K562 (cell line): ENCODE data around the gene PLAC9. TPM values are rescaled to one million over a fixed set of nuclear protein-coding genes. Genes with fewer than 3 reads are reported as not detected.

Experiments
- ARHGAP35 ChIP-seq: fragments of 450-650 bp; IDR thresholded peaks from 2 replicates; pipeline ENCODE4 v1.6.1; 2018; ENCODE audit not compliant: partially characterized antibody
- C11orf30 ChIP-seq: fragments of 450-650 bp; IDR thresholded peaks from 2 replicates; pipeline ENCODE4 v1.6.1; 2016; ENCODE audit warnings: low read depth, mild to moderate bottlenecking
- CBFA2T3 ChIP-seq: fragments of 450-650 bp; IDR thresholded peaks from 2 replicates; pipeline ENCODE4 v1.6.1; 2017
- CTBP1 ChIP-seq: fragments of 450-650 bp; IDR thresholded peaks from 2 replicates; pipeline ENCODE4 v1.6.1; 2016; ENCODE audit warnings: borderline replicate concordance
- FOXJ2 ChIP-seq: fragments of 200-800 bp; sonication (Bioruptor generic); IDR thresholded peaks from 2 replicates; pipeline ENCODE4 v1.6.1; 2016; ENCODE audit warnings: missing genetic modification characterization, missing compliant biosample characterization
- FOXO4 ChIP-seq: fragments of 450-650 bp; formaldehyde crosslinking; IDR thresholded peaks from 2 replicates; pipeline ENCODE4 v1.4.0; 2020; ENCODE audit warnings: mild to moderate bottlenecking, moderate library complexity
- GATAD2A ChIP-seq: fragments of 450-650 bp; IDR thresholded peaks from 2 replicates; pipeline ENCODE4 v1.6.1; 2017
- HNRNPL ChIP-seq: fragments of 200-400 bp; formaldehyde crosslinking; IDR thresholded peaks from 2 replicates; pipeline ENCODE4 v1.6.1; 2017; ENCODE audit warnings: low read depth, mild to moderate bottlenecking, low read length
- HSF4 ChIP-seq: fragments of 250-450 bp; sonication (Bioruptor Pico); IDR thresholded peaks from 2 replicates; pipeline ENCODE4 v2.1.2; 2022; ENCODE audit warnings: mild to moderate bottlenecking, moderate library complexity, borderline replicate concordance
- ILK ChIP-seq: fragments of 450-650 bp; IDR thresholded peaks from 2 replicates; pipeline ENCODE4 v1.6.1; 2016; ENCODE audit warnings: missing genetic modification characterization, low read depth, mild to moderate bottlenecking, missing compliant biosample characterization, moderate library complexity, borderline replicate concordance
- KLF1 ChIP-seq: fragments of 450-650 bp; IDR thresholded peaks from 2 replicates; pipeline ENCODE4 v1.6.1; 2016; ENCODE audit warnings: missing genetic modification characterization, missing compliant biosample characterization
- MYBL2 ChIP-seq, 2 experiments: fragments of 450-650 bp in 1 of 2; sonication (generic) in 1 of 2; formaldehyde crosslinking in 1 of 2; IDR thresholded peaks; 2 replicates each; pipeline versions ENCODE4 v1.6.1 to v1.8.1; 2017 to 2022; ENCODE audit warnings: borderline replicate concordance in 1 of 2, inconsistent platforms in 1 of 2, low read depth in 1 of 2, mild to moderate bottlenecking in 1 of 2, missing genetic modification reagents in 1 of 2, moderate library complexity in 1 of 2
- PTBP1 ChIP-seq: fragments of 200-400 bp; formaldehyde crosslinking; IDR thresholded peaks from 2 replicates; pipeline ENCODE4 v1.6.1; 2017; ENCODE audit warnings: low read depth, low read length
- SIN3A ChIP-seq, 2 experiments: fragments of 150-350 bp in 1 of 2; IDR thresholded peaks; 2 replicates each; pipeline ENCODE4 v1.6.1; 2011 to 2016; ENCODE audit warnings: borderline replicate concordance in 2 of 2, low read depth in 2 of 2, low read length in 2 of 2, mild to moderate bottlenecking in 2 of 2, moderate library complexity in 2 of 2; ENCODE audit not compliant: control insufficient read depth in 1 of 2
- SRF ChIP-seq, 2 experiments: fragments of 250-450, 450-650 bp in 1 of 2; sonication (Bioruptor Pico) in 1 of 2; sonication (generic) in 1 of 2; formaldehyde crosslinking; IDR thresholded peaks; 2 replicates each; pipeline versions ENCODE4 v1.5.0 to v1.5.1; 2020 to 2022; ENCODE audit warnings: mild to moderate bottlenecking in 1 of 2, missing genetic modification reagents in 1 of 2
- TCF3 ChIP-seq: sonication (generic); formaldehyde crosslinking; IDR thresholded peaks from 2 replicates; pipeline ENCODE4 v1.4.0; 2020; ENCODE audit warnings: mild to moderate bottlenecking, missing genetic modification reagents
- TEAD4 ChIP-seq, 2 experiments: sonication (generic) in 1 of 2; formaldehyde crosslinking in 1 of 2; IDR thresholded peaks; 2 replicates each; pipeline versions ENCODE4 v1.6.1 to v1.8.0; 2012 to 2022; ENCODE audit warnings: borderline replicate concordance in 1 of 2, inconsistent platforms in 1 of 2, low read length in 1 of 2, mild to moderate bottlenecking in 1 of 2, missing genetic modification reagents in 1 of 2
- TOE1 ChIP-seq, 2 experiments: fragments of 450-650 bp in 1 of 2; sonication (generic) in 1 of 2; formaldehyde crosslinking in 1 of 2; IDR thresholded peaks; 2 replicates each; pipeline versions ENCODE4 v1.7.1 to v1.8.0; 2016 to 2022; ENCODE audit warnings: borderline replicate concordance in 2 of 2, mild to moderate bottlenecking in 2 of 2, antibody characterized with exemption in 1 of 2, inconsistent platforms in 1 of 2, low read depth in 1 of 2, missing genetic modification reagents in 1 of 2, moderate library complexity in 1 of 2
- ZBTB2 ChIP-seq: fragments of 450-650 bp; IDR thresholded peaks from 2 replicates; pipeline ENCODE4 v1.6.1; 2016; ENCODE audit warnings: antibody characterized with exemption
- ZEB2 ChIP-seq: fragments of 450-650 bp; IDR thresholded peaks from 2 replicates; pipeline ENCODE4 v1.6.1; 2016
- ZNF41 ChIP-seq: fragments of 250-450 bp; sonication (Bioruptor Pico); conservative IDR thresholded peaks from 2 replicates; pipeline ENCODE4 v1.4.0; 2020; ENCODE audit warnings: mild to moderate bottlenecking
- ZNF766 ChIP-seq: fragments of 200-800 bp; sonication (Bioruptor generic); conservative IDR thresholded peaks from 2 replicates; pipeline ENCODE4 v1.6.1; 2016; ENCODE audit warnings: missing genetic modification characterization, missing compliant biosample characterization
- polyA plus RNA-seq, 8 experiments: library from polyadenylated mRNA; depleted of rRNA in 4 of 8; stranded (reverse) in 5 of 8; unstranded in 3 of 8; fragments of >200 nt; fragmentation: Nextera tagmentation in 2 of 8; fragmentation: Illumina TruSeq in 1 of 8; extraction: Ambion mirVana in 2 of 8; extraction: Trizol in 1 of 8; gene quantifications; 2 replicates each; pipeline versions ENCODE4 v1.2.1 to v1.2.3, GENCODE V29; 2011 to 2014; ENCODE audit warnings: inconsistent platforms in 1 of 8, missing spikeins in 1 of 8
- total RNA-seq, 7 experiments: library from RNA; depleted of rRNA in 6 of 7; stranded (reverse); fragments of >200 nt in 6 of 7; fragmentation: Illumina TruSeq in 2 of 7; extraction: Trizol in 2 of 7; gene quantifications; 2 replicates each; pipeline versions ENCODE4 v1.2.1 to v1.2.3, GENCODE V29; 2011 to 2021; ENCODE audit warnings: low replicate concordance in 1 of 7

PLAC9 gene
- total and polyA plus RNA-seq, 9 of the 15 experiments (the other 6 are each of a cell fraction or from before 2014, with no cell fraction given) = not detected

- TF ChIP-seq FOXO4 (CRISPR knock-in tag) (no peak), ZNF766 (CRISPR knock-in tag) (0 out of 2 replicates have a peak, but pooled peaks have one; percentile 35), CBFA2T3 (peak; percentile 49), ZEB2 (peak; percentile 47; the same call in 1 of the 2 replicates), TOE1 (IDR thresholded peaks at IDR 0.05; ENCODE audit: borderline replicate concordance) (peak; percentile 80; the same call in 1 of the 2 replicates), TOE1 (CRISPR knock-in tag; IDR thresholded peaks at IDR 0.05; ENCODE audit: borderline replicate concordance, low read depth) (no peak), ZBTB2 (peak; percentile 44; the same call in 1 of the 2 replicates), ZNF41 (CRISPR knock-in tag) (peak; percentile 92), KLF1 (peak; percentile 63; the same call in 1 of the 2 replicates), ILK (no peak), TCF3 (CRISPR knock-in tag) (no peak), SIN3A (IDR thresholded peaks at IDR 0.05; ENCODE audit: borderline replicate concordance in 2 of 2, control insufficient read depth in 1 of 2, low read depth in 2 of 2, low read length in 2 of 2) (no peak; a peak in 1 of 4 replicates), HSF4 (no peak), FOXJ2 (peak; percentile 81), GATAD2A (peak; percentile 51; the same call in 1 of the 2 replicates), PTBP1 (no peak), CTBP1 (peak; percentile 82), HNRNPL (no peak), TEAD4 (IDR thresholded peaks at IDR 0.05; ENCODE audit: low read length) (no peak; the same call in 1 of the 2 replicates), TEAD4 (CRISPR knock-in tag; IDR thresholded peaks at IDR 0.05; ENCODE audit: borderline replicate concordance) (no peak), SRF (CRISPR knock-in tag; IDR thresholded peaks at IDR 0.05) (no peak), ARHGAP35 (no peak), C11orf30 (no peak), MYBL2 (IDR thresholded peaks at IDR 0.05; ENCODE audit: low read depth) (no peak), MYBL2 (CRISPR knock-in tag; IDR thresholded peaks at IDR 0.05; ENCODE audit: borderline replicate concordance) (no peak)
These were observed 55.2 kb downstream of the PLAC9 start (continued) for GRCh38 chr10:80187465-80188409.
